GM13976 (cell line): Measurements from ENCODE around the gene BCL11A.

Source experiments
- DNase-seq: peaks from one replicate; pipeline ENCODE4 v3.0.0; 2012; ENCODE audit warnings: low spot score
- CTCF ChIP-seq: IDR thresholded peaks from 2 replicates; pipeline ENCODE4 v1.5.1; 2012; ENCODE audit warnings: borderline replicate concordance, mild to moderate bottlenecking; ENCODE audit not compliant: insufficient read depth; ENCODE audit errors: extremely low read depth, missing control alignments, control extremely low read depth
- in situ Hi-C: fragments of 300-500 bp; cut with MboI; formaldehyde crosslinking; loops from one replicate; pipeline ENCODE4 v1.12.0; 2022; ENCODE audit warnings: low sequenced_read_pairs, mixed read lengths, inconsistent platforms; ENCODE audit not compliant: unreplicated experiment

Gene BCL11A

GRCh38 chr2:60577682-60578283 lies 24.3 kb upstream of the BCL11A start:
- in situ Hi-C loops = loop anchor here (25.0 kb wide), 1 partner anchor 1540 kb away; no protein-coding TSS in a partner anchor
- DNase-seq = no peak
- TF ChIP-seq CTCF = no peak

- DNase-seq = no peak
- in situ Hi-C loops = loop anchor here (25.0 kb wide), 2 partner anchors 1261 to 1811 kb away; no protein-coding TSS in a partner anchor
- TF ChIP-seq CTCF = no peak
Observed at GRCh38 chr2:60573251-60573650, 19.8 kb upstream of the BCL11A start.

GRCh38 chr2:60570251-60570650 lies 16.8 kb upstream of the BCL11A start:
- DNase-seq = no peak
- in situ Hi-C loops = loop anchor here (25.0 kb wide), 2 partner anchors 1258 to 1808 kb away; no protein-coding TSS in a partner anchor
- no peak for TF ChIP-seq CTCF

GRCh38 chr2:60569680-60570111 lies 16.2 kb upstream of the BCL11A start:
- in situ Hi-C loops = loop anchor here (25.0 kb wide), 2 partner anchors 1257 to 1807 kb away; no protein-coding TSS in a partner anchor
- DNase-seq = no peak
- no peak for TF ChIP-seq CTCF

GRCh38 chr2:60567919-60568768 lies 14.7 kb upstream of the BCL11A start:
- in situ Hi-C loops = loop anchor here (25.0 kb wide), 2 partner anchors 1256 to 1806 kb away; no protein-coding TSS in a partner anchor
- no peak for DNase-seq
- TF ChIP-seq CTCF = no peak

- no peak for DNase-seq
- in situ Hi-C loops = loop anchor here (25.0 kb wide), 2 partner anchors 1255 to 1805 kb away; no protein-coding TSS in a partner anchor
- TF ChIP-seq CTCF = no peak
Observed at GRCh38 chr2:60567096-60567495, 13.6 kb upstream of the BCL11A start.
